Body of pancreas (tissue), 4 donors: ENCODE data around the gene ARAP2. TPM values are rescaled to one million over a fixed set of nuclear protein-coding genes. Genes with fewer than 3 reads are reported as not detected.

Experiments
- ATAC-seq: fragments of 150-250 bp; one replicate; pipeline ENCODE4 v1.9.1; 2016
- DNase-seq, 4 donors: peaks; one replicate each; pipeline ENCODE4 v3.0.0-alpha.2; 2019
- H3K27ac ChIP-seq, 4 donors: fragments of 200-600 bp; sonication (generic); 1 replicate in 3 of 4; 2 replicates in 1 of 4; pipeline versions ENCODE4 v1.5.1 to v1.6.1; 2016 to 2019; ENCODE audit warnings: mild to moderate bottlenecking in 1 of 4, mixed read lengths in 1 of 4, moderate library complexity in 1 of 4
- H3K27me3 ChIP-seq, 2 donors: fragments of 200-600 bp; sonication (generic); one replicate each; pipeline ENCODE4 v1.6.0; 2016; ENCODE audit warnings: mild to moderate bottlenecking in 1 of 2
- H3K36me3 ChIP-seq, 2 donors: fragments of 200-600 bp; sonication (generic); replicated peaks in 1 of 2; 2 replicates each; pipeline ENCODE4 v1.5.1; 2016; ENCODE audit warnings: low read depth in 2 of 2; ENCODE audit not compliant: insufficient read depth in 1 of 2
- H3K4me1 ChIP-seq: fragments of 200-600 bp; sonication (generic); one replicate; pipeline ENCODE4 v1.6.0; 2016
- H3K4me3 ChIP-seq, 2 donors: fragments of 200-600 bp; sonication (generic); 1 replicate in 1 of 2; 2 replicates in 1 of 2; pipeline ENCODE4 v1.5.1; 2016 to 2019
- H3K9me3 ChIP-seq, 3 donors: fragments of 200-600 bp; sonication (generic); 1 replicate in 2 of 3; 2 replicates in 1 of 3; pipeline ENCODE4 v1.5.1; 2016
- CTCF ChIP-seq, 7 experiments: fragments of 450-650 bp in 4 of 7; fragments of 200-600 bp in 3 of 7; sonication (generic) in 3 of 7; IDR thresholded peaks; one replicate each; pipeline ENCODE4 v1.5.1; 2016 to 2019; ENCODE audit warnings: antibody characterized with exemption in 7 of 7
- POLR2A ChIP-seq, 3 donors: fragments of 450-650 bp; IDR thresholded peaks; one replicate each; pipeline ENCODE4 v1.6.1; 2016; ENCODE audit warnings: antibody characterized with exemption in 3 of 3, mild to moderate bottlenecking in 2 of 3
- WGBS, 2 donors: methylation state at CpG; one replicate each; pipeline ENCODE4 v1.1.5; 2017; 5-methylcytosine and 5-hydroxymethylcytosine counted together
- intact Hi-C: fragments of 100-400 bp; cut with DNase I; formaldehyde crosslinking; loops from one replicate; pipeline ENCODE4 v1.15.1; 2023
- total RNA-seq, 2 donors: library from RNA; depleted of rRNA; stranded (reverse); fragments of >200 nt; gene quantifications; one replicate each; pipeline ENCODE4 v1.1.0, GENCODE V29; 2016

Gene ARAP2
- total RNA-seq, 2 donors from 2014 or later, result 12.5 to 14.3 TPM

- no peaks in the 10 kb centered on the region for H3K9me3 ChIP-seq
- H3K4me3 ChIP-seq, result no peak overlapping the region
- ATAC-seq, result no peak
- TF ChIP-seq CTCF (IDR thresholded peaks at IDR 0.05), result no peak
- WGBS, 2 donors, result 94% methylated on average over 10 of the region's 10 CpGs
- no peaks in the 10 kb centered on the region for H3K36me3 ChIP-seq
- intact Hi-C loops, result no loop called here
- no peak for DNase-seq
- H3K4me1 ChIP-seq, result no peaks in the 10 kb centered on the region
- H3K27me3 ChIP-seq, result no peaks in the 10 kb centered on the region
- no peak overlapping the region for H3K27ac ChIP-seq
Observed at GRCh38 chr4:36233567-36234266, 10.6 kb downstream of the ARAP2 start.

- WGBS, 2 donors, result 93 to 94% methylated on average over 3 of the region's 3 CpGs
- ATAC-seq, result no peak
- H3K27me3 ChIP-seq, result no peaks in the 10 kb centered on the region
- intact Hi-C loops, result no loop called here
- no peaks in the 10 kb centered on the region for H3K9me3 ChIP-seq
- H3K27ac ChIP-seq, result no peak overlapping the region
- H3K36me3 ChIP-seq, result no peaks in the 10 kb centered on the region
- TF ChIP-seq POLR2A (IDR thresholded peaks at IDR 0.05) (no peak), CTCF (IDR thresholded peaks at IDR 0.05) (no peak)
- no peak overlapping the region for H3K4me3 ChIP-seq
- peaks cover 19% of the 10 kb centered on the region for H3K4me1 ChIP-seq
- no peak for DNase-seq
Observed at GRCh38 chr4:36230534-36230933, 13.8 kb downstream of the ARAP2 start.

- no peaks in the 10 kb centered on the region for H3K27me3 ChIP-seq
- peaks cover 26% of the 10 kb centered on the region for H3K4me1 ChIP-seq
- no peak overlapping the region for H3K27ac ChIP-seq
- 77 to 86% methylated on average over 5 of the region's 5 CpGs for WGBS, 2 donors
- H3K9me3 ChIP-seq, result no peaks in the 10 kb centered on the region
- no peak for DNase-seq
- no peak overlapping the region for H3K4me3 ChIP-seq
- no peaks in the 10 kb centered on the region for H3K36me3 ChIP-seq
- TF ChIP-seq CTCF (IDR thresholded peaks at IDR 0.05) (no peak), POLR2A (IDR thresholded peaks at IDR 0.05) (no peak)
- intact Hi-C loops, result no loop called here
- no peak for ATAC-seq
Observed at GRCh38 chr4:36227913-36228312, 16.4 kb downstream of the ARAP2 start.

GRCh38 chr4:36226430-36227227 is 17.7 kb downstream of the ARAP2 start:
- no peak for ATAC-seq
- no peak overlapping the region for H3K4me3 ChIP-seq
- H3K36me3 ChIP-seq, result no peaks in the 10 kb centered on the region
- peaks cover 26% of the 10 kb centered on the region for H3K4me1 ChIP-seq
- no peak for DNase-seq
- intact Hi-C loops, result no loop called here
- no peak overlapping the region for H3K27ac ChIP-seq
- H3K27me3 ChIP-seq, result no peaks in the 10 kb centered on the region
- H3K9me3 ChIP-seq, result no peaks in the 10 kb centered on the region
- WGBS, 2 donors, result 64 to 67% methylated on average over 2 of the region's 2 CpGs
- TF ChIP-seq CTCF (IDR thresholded peaks at IDR 0.05), result no peak
- TF ChIP-seq POLR2A (IDR thresholded peaks at IDR 0.05), result no peak
